CD4-positive, alpha-beta T cell treated with Interferon gamma for 1 hour (primary cell): ENCODE measurements around the gene RNF144B.
A peak's percentile ranks its signal among the peaks of the same experiment; 100 is the strongest.

Experiments used
- DNase-seq: peaks from one replicate; pipeline ENCODE4 v3.0.0-alpha.2; 2020

Gene RNF144B

DNA sequence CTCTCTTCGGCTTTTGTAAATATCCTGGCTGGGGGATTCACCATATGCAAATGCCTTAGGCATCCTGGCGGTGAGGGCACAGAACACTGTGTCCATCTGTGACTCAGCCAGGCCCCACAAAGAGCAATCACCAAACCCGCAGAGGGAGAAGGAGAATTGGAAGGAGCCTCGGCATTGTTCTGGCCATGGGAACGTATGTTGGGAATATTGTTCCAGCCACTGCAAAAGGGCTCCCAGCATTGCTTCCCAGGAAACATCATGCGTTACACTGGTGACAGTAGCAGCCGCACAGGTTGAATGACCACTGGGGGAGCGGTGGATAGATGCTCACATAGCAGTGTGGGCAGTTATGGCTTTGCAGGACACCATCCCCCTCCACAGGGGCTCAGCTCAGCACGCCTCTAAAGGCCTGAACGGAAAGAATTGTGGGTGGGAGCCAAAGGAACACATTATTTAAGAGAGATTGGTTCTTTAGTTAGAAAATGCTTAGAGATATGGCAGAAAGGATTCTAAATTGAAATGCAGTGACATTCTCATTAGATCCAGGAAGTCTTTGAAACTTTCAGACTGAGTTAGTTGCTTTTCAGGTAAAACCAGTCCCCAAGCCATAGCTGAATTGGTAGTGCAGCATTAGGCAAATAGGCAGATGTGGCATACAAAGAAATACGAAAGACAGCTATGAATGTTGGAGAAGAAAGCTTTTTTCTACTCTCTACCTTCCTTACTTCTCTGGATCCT, 104.3 kb downstream of the RNF144B start:
- no peak for DNase-seq

DNA sequence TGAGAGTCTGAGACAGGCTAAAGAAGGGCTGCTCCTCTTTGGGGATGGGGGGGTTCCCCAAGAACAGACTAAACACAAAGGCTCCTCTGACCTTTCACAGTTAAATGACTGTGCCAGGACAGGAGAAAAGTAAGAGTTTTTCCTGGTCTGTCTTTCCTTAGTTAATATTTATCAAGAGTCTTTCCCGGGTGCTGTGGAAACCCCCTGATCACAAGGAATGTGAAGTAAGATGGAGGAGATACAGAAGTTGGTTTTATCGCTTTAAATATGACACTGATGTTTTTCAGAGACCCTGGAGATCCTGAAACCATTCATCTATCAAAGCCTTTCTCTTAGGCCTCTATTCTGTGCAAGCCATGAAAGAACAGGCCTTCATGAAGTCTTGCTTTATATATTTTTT, 105.8 kb downstream of the RNF144B start:
- no peak for DNase-seq

DNA sequence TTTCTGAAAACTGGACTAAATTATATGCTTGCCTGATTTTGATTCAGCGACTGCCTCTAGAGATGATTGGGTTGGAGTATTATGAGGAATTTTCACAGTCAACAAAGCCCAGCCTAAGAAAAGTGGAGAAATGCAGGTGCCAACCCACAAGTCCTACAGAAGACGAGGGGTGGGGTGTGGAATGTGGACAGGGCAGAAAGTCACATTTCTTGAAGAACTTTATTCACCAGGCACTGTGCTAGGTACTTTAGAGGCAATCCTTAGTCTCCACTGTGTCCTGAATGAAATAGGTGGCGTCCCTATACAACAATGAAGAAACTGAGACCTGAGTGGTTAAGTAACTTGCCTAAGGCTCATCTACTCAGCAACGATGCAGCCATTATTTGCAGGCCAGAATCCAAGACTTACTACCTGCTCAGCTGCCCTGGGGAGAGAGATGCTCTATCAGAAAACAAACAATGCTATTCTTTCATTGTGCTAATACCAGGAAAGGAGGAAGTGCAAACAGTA, 106.3 kb downstream of the RNF144B start:
- DNase-seq, result no peak

DNA sequence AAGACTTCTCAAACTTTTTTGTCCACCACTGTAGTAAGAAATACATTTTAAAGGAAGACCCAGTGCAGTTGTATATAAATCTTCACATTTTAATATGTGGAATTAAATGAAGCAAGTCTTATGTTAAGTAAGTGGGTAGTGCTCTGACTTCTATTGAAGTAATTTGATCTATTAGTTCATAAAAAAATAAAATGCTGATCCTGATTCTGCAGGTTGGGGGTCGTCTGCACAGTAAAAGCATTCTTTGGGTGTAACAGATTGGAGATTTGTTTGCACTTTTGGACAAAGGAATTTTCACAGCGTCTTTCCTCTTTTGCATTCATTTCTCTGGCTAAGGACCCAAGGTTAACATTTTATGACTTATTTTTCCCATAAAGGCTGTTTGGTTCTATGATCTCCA, 106.8 kb downstream of the RNF144B start:
- DNase-seq, result no peak

DNA sequence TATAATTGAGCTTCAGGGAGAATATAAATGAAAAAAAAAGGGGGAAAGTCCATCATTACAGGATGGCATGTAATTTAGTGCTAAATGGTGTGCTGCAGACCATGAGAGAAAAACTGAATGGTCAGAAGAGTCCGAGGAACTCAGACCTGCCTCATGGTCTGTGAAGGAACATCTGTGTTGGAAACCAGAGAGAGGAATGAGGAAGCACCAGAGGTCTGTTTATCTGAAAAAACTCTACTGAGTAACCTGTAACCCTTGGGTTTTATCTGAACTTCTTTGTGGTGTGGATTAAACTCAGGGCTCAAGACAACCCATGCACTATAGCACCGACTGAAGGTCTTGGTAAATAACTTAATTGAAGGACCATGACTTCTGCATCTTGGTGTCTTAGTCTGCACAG, 108.1 kb downstream of the RNF144B start:
- no peak for DNase-seq

DNA sequence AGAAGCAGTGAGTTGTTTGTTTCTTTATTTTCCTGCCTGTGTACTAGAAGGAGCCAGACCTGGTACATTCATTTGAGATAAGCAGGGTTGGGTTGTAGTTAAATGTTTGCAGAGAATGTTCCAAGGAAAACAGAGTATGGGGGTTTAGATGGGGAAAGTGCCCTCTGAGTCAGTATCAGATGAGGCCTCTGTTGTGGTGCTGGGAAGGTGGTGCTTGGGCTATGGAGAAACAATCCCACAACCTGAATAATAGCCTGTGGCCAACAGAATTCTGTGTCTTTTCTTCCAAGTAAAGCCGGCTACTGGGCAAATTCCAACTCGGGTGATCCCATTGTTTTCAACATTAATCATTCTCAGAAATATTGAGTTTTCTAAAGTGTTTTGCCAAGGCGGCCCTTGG, 109.3 kb downstream of the RNF144B start:
- DNase-seq, result no peak

DNA sequence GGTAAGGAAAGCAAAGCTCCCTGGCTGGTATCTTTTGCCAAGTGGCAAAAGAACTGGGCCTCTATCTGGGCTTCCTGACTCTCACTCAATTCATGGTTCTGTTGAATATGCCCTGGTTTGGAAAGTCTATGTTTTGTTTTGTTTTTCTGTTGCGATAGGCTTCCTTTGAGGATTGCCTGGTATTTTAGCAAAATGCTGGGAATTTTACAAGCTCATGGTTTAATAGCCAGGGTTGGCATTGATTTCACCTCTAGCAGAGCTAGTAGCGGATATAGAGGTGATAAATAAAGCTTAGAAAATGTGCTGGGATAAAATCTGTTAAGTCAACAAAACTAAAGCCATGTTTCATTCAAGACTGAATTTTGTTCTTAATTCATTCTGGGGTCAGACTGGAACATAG, 109.9 kb downstream of the RNF144B start:
- no peak for DNase-seq

DNA sequence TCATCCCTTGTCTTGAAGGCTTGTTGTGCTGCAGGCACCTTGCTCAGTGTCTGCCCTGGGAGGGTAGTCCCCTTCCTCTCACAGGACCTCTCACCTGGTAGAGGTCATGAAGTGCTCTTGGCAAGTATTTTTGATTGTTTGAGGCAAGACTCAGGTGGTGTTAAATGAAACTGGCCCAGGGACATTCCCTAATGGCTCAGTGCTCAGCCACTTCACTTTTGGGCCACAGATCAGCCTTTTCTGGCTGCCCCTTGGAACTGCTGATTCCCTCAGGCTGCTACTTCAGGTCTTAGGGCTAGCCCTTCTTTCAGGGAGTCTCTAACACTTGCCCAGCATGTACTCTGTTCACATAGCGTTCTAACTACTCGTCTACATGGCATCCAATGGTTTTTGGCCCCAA, 111.3 kb downstream of the RNF144B start:
- DNase-seq, result no peak

DNA sequence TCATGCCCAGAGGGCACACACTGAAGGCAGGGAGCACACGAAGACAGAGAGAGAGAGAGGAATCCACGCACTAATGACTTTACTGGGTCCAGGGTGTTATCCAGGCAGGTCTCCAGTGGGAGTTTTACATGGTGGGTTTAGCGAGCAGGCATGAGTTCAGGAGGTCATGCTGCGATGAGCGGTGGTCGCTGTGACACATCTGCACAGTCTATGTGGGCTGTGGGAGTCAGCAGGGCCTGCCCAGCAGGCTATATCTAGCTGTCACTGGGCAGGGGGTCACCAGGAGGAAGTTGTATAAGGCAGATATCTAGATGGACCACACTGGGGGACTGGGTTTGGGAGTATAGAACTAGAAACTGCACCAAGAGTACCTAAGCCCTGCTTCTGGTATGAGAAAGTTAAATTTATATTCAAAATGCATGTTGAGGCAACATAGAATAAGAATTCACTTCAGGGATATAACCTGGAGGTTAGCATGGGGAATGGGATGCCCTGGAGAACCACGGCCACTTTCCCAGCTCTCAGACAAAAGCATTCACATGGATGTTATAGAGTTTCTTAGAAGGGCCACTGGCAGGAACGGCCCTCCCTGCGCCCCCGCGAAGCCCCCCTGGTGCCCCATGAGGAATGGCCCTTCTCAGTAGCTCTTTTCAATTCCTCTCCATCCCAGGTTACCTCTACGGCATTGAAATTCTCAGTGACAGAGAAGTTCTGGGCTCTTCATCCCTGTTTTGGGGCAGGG, 113.9 kb downstream of the RNF144B start:
- no peak for DNase-seq

DNA sequence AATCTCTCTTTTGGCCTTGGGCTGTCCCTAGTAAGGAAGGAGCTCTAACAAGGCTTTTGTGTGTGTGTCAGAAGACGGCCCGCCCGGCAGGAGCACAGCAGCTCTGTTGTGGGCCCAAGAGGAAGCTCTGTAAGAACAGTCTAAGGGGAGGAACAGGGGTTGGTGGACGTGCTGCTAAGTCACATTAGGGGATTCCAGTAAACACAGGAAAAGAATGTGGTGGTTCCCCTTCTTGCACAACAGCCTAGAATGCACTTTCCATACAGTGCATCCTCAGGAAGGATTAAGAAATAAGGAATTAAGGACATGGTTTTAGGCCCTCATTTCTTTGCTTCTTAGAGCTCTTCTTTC, 114.5 kb downstream of the RNF144B start:
- DNase-seq, result peak; percentile 74

DNA sequence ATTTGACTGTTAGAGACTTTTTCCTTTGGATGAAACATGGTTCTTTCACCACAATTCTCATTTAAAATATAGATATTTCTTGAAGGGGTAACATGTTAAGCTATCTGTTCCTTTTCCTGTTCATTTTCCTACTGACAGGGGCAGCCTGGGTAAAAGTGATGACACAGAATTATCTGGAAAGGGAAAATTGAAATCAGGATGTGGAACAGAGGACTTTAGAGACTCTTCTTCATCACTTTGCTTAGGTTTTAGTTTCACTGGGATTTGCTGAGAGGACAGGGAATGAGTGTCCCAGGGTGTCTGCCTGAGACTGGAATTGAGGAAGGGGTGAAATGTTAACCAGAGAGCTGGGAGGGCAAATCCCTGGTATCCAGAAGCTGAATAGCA, 116.0 kb downstream of the RNF144B start:
- no peak for DNase-seq

DNA sequence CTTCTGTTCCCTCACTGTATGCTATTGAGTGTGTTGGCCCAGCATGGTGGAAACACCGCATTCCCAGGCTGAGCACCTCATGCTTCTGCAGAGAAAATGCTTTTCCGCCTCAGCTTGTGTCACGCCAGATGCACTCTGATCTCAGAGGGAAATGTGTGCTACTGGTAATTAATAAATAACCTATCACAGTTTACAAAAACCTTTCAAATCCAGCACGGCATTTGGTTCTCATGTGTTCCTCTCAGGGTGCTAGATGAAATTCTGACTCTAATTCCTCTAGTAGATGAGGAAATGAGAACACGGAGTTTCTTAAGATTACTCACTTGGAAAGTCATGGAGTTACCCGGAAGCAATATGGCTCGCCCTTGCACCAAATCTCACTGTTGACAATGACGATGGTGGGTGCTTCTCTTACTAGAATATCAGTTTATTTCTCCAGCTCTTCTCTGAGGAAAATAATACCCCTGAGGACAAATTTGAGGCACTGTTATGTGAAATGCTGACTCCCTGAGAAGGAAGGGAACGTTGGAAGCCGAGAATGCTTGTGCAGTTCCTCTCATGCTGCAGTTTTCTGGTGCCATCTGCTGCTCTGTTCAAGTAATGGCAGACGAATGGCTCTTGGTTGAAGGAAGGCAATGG, 116.6 kb downstream of the RNF144B start:
- DNase-seq, result peak; percentile 41

DNA sequence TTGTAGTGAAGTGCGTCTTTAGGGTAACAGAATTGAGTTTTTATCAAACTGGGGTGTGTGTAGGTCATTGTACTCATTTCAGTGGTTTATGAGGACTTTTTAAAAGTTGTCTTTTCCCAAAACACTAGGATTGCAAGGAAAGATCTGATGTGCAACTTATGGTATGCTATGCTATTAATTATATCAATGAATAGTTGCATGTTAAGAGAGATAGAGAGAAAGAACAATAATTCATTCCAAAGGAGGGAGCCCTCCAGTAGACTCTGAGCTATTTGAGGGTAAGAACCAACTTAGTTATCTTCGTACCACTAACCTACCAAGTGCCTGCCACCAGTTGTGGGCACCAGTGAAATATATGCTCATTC, 117.1 kb downstream of the RNF144B start:
- no peak for DNase-seq

DNA sequence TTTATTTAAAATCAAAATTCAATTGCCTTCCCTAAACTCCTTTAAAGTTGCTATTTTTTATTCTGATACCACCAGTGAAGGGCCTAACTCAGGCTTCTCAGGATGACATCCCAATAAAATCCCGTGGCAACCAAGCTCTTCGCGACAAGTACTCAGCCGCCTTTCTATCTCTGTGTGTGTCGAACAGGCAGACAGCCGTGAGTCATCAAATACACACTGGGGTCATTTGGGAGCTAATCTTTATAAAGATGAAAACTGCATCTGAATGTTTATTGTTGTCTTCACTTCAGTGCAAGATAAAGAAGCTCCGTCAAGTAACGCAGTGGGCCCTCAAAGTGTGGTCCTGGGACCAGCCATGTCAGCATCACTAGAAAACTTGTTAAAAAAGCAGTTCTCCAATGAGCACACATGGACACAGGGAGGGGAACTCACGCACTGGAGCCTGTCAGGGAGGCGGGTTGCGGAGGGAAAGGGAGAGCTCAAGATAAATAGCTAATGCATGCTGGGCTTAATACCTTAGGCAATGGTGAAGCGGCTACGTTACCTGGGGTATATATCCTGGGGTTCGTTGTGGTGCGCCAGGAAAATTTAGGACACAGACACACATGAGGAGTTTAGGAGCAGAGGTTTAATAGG, 119.3 kb downstream of the RNF144B start:
- no peak for DNase-seq

DNA sequence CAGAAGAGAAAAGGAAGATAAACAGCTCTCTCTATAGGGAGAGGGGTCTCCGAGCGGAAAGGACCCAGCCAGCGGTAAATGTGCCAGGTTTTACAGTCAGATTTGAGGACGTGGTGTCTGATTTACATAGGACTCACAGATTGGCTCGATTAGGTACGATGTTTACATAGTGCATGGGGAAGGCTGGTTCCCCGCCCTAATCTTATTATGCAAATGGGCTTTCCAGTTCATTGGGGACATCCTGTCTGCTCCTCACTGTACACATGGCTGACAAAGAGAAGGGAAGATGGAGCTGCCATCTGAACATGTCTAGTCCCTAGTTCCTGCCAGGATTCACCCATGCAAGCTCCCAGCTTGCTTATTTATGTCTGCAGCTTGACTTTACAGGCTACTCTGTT, 119.9 kb downstream of the RNF144B start:
- DNase-seq, result no peak

DNA sequence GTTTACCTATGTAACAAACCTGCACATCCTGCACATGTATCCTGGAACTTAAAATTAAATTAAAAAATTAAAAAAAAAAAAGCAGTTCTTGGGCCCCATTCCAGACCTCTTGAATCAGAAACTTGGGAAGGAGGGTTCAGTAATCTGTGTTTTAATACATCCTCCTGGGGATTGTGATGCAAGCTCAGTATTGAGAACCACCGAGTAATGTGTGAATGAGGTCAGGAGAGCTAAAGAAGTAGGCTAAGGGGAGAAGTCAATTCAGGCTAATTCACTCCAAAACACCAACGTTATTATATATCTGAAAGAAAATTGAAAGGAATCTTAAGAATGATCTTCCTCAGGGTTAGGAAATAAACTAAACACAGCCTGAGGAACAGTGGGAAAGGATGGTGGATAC, 120.4 kb downstream of the RNF144B start:
- no peak for DNase-seq

DNA sequence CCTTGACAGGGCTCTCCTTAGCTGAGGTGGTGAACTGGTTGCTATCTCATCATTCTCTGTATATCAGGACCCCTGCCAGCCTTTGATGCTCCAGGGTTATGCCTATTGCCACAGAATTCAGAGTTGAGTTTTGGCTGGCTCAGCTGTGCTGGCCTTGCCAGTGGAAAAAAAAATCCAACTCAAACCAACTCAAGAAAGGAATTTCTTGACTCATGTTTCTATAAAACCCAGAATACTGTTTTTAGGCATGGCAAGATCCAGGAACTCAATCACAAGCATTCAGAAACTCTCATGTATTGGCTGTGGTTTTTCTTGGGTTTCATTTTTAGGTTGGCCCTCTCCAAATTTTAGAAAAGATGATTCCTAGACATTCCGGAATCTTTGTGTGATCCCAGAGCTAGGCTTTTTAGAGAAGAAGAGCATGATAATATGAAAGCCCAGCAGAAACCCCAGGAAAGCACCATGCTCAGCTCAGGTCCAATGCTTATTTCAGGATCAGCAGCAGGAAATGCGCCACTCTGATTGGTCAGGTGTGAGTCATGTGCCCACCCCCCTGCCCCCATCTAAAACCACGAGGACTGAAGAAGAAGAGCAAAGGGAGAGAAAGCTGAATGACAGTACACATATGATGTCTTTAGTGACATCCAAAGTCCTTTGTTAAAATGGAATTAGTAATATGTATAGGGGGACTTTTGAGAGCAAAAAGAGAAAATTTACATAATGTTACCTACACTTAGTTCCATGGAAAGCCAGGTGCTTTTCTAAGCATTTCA, 122.9 kb downstream of the RNF144B start:
- DNase-seq, result no peak

DNA sequence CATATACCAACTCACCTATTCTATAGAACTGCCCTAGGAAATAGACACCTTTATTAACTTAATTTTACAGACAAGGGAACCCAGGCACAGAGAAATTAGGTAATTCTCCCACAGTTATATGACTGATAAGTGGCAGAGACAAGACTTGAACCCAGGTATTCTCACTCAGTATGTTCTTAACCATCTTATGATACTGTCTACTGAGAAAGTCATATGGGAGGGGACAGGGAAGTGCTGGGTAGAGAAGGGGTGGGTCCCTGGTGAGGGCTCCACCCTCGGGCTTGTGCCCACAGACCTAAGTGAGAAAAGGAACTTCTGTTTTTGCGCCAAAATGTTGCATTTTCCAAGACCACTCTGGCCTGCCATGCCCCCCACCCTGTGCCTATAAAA, 123.5 kb downstream of the RNF144B start:
- no peak for DNase-seq

DNA sequence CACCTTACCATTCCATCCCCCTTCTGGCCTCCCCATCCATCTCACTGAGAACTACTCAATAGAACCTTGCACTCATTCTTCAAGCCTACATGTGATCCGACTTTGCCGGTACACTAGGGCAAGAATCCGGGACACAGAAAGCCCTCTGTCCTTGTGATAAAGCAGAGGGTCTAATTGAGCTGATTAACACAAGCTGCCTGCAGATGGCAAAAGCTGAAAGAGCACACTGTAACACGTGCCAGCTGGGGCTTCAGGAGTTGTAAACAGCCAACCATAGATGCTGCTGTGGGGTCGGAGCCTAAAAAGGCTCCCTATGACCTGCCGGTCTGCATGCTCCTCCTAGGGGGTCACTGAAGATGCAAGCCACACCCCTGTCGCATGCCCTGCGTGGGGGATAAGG, 124.1 kb downstream of the RNF144B start:
- DNase-seq, result no peak

DNA sequence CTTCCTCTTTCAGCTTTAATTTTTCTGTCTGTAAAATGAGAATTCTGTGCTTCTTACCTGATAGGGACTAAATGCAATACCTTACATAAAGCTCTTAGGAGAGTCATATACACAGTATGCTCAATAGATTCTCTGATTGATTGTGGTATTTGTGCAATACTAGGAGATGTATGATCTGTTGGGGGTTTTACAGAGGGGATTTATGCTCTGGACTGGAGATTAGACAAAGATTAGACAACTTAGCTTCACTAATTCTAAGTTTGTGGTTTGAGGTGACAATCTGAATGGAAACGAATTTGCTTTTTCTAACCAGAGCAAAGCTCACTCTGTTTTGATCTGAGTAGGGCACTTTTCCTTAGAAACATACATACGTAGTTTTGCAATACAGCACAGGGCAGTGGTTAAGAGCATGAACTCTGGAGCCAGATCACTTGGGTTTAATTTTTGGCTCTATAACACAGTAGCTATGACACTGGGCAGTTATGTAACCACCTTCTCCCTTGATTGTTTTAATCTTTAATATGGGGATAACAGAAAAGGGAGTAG, 126.2 kb downstream of the RNF144B start:
- DNase-seq, result no peak

DNA sequence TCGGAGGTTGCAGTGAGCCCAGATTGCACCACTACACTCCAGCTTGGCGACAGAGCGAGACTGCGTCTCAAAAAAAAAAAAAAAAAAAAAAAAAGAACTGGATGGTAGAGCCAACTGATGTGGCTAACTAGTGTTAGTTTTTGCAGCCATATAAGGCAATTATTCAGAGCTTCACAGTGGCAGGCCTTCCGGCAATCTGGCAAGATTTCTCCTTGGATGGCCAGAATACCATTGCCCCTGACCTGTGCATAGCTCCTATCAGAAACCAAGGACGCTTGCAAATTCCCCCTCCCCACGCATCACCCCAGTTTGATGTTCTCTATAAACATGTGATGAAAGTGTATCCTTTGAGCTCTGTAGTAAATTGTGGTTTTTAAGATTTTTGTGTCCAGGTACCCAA, 127.0 kb downstream of the RNF144B start:
- no peak for DNase-seq

DNA sequence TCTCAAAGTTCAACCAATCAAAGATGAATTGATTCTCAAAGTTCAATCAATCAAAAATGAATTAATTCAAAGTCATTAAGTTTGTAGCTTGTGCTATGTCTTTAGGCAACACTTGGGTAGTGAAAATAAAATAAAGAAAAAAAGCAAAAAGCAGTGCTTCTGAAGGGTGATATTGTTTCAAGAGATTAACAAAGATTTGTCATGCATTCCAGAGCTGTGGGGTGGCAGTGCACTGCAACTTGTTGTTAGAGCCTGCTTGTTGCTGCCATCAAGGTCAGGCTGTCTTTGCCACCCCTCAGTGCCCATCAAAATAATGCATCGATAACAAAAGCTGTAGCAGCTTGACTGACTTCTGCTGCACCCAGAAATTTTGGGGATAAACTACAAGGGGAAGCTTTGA, 128.6 kb downstream of the RNF144B start:
- DNase-seq, result no peak
